GM18511 (cell line): ENCODE data around the gene MRPS7.

Experiments
- ATAC-seq: cut with Tn5 transposase; IDR thresholded peaks from one replicate; pipeline ENCODE4 v1.9.1; 2021; ENCODE audit warnings: mild to moderate bottlenecking, moderate library complexity; ENCODE audit not compliant: unreplicated experiment

MRPS7 gene

GRCh38 chr17:75307957-75308731 lies 46.5 kb downstream of the MRPS7 start:
- ATAC-seq: no peak

GRCh38 chr17:75308732-75309629 lies 47.3 kb downstream of the MRPS7 start:
- no peak for ATAC-seq

- ATAC-seq: peak; percentile 56
These were observed 52.4 kb downstream of the MRPS7 start for GRCh38 chr17:75313941-75314551.

- ATAC-seq: no peak
These were observed 54.0 kb downstream of the MRPS7 start for GRCh38 chr17:75315541-75316243.
